ENCODE measurements around the gene UTF1.

- no peak for TF ChIP-seq CTCF (IDR thresholded peaks at IDR 0.05)
- no peak for TF ChIP-seq POLR2A (IDR thresholded peaks at IDR 0.05)
These were observed 574 bp downstream of the UTF1 start for GRCh38 chr10:133230387-133231195.
